GM04504 (cell line): Measurements from ENCODE around the gene SLC7A7.
A peak's percentile ranks its signal among the peaks of the same experiment; 100 is the strongest.
"Not testable (repeated sequence)": the region's sequence is repeated elsewhere in the genome, so short reads cannot be mapped to it uniquely, and the experiment has no call there.

ENCODE experiments used
- DNase-seq: peaks from one replicate; pipeline ENCODE4 v3.0.0-alpha.2; 2012; ENCODE audit warnings: low read depth

Gene SLC7A7

GRCh38 chr14:22814941-22815713 is at the start of gene SLC7A7:
Gene SLC7A7 (minus strand): TSS chr14:22815435. CDS start chr14:22813398, 2,037 bp downstream.
- no peak for DNase-seq

GRCh38 chr14:22864979-22865378 is 49.7 kb upstream of the SLC7A7 start:
- DNase-seq: no peak

- no peak for DNase-seq
These were observed 46.4 kb upstream of the SLC7A7 start for GRCh38 chr14:22861651-22862050.

GRCh38 chr14:22860377-22860776 is 45.1 kb upstream of the SLC7A7 start:
- DNase-seq: not testable (repeated sequence)

- no peak for DNase-seq
These were observed 41.2 kb upstream of the SLC7A7 start for GRCh38 chr14:22856428-22856827.

- DNase-seq: no peak
These were observed 39.9 kb upstream of the SLC7A7 start for GRCh38 chr14:22854963-22855724.

GRCh38 chr14:22854296-22854695 is 39.1 kb upstream of the SLC7A7 start:
- not testable (repeated sequence) for DNase-seq

- peak; percentile 65 for DNase-seq
These were observed 37.9 kb upstream of the SLC7A7 start for GRCh38 chr14:22852940-22853767.

- DNase-seq: no peak
These were observed 37.3 kb upstream of the SLC7A7 start for GRCh38 chr14:22852599-22852939.

GRCh38 chr14:22852178-22852577 is 36.9 kb upstream of the SLC7A7 start:
- not testable (repeated sequence) for DNase-seq

- peak; percentile 95 for DNase-seq
These were observed 35.9 kb upstream of the SLC7A7 start for GRCh38 chr14:22850944-22851764.

- DNase-seq: no peak
These were observed 34.1 kb upstream of the SLC7A7 start for GRCh38 chr14:22849212-22849819.

- DNase-seq: peak; percentile 77
These were observed 33.3 kb upstream of the SLC7A7 start for GRCh38 chr14:22848351-22849164.

- DNase-seq: no peak
These were observed 32.6 kb upstream of the SLC7A7 start for GRCh38 chr14:22847661-22848341.

GRCh38 chr14:22846811-22847307 is 31.6 kb upstream of the SLC7A7 start:
- DNase-seq: no peak

- no peak for DNase-seq
These were observed 30.8 kb upstream of the SLC7A7 start for GRCh38 chr14:22845821-22846625.

GRCh38 chr14:22845103-22845394 is 29.8 kb upstream of the SLC7A7 start:
- DNase-seq: no peak

- DNase-seq: no peak
These were observed 29.2 kb upstream of the SLC7A7 start for GRCh38 chr14:22844221-22845102.
